Measurements from ENCODE around the gene ZNF579.
"Not testable (repeated sequence)": the region's sequence is repeated elsewhere in the genome, so short reads cannot be mapped to it uniquely, and the experiment has no call there.

DNA sequence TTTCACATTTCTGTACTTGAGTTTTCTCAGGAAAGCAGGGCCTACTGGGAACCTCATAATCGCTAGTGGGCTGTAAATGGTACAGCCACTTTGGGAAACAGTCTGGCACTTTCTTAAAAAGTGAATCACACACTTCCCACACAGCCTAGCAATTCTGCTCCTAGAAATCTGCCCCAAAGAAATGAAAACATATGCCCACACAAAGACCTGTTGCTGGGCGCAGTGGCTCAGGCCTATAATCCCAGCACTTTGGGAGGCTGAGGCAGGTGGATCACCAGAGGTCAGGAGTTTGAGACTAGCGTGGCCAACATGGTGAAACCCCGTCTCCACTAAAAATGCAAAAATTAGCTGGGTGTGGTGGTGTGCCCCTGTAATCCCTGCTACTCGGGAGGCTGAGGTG is 11.2 kb downstream of the ZNF579 start:
- TF ChIP-seq, protein P1, sequence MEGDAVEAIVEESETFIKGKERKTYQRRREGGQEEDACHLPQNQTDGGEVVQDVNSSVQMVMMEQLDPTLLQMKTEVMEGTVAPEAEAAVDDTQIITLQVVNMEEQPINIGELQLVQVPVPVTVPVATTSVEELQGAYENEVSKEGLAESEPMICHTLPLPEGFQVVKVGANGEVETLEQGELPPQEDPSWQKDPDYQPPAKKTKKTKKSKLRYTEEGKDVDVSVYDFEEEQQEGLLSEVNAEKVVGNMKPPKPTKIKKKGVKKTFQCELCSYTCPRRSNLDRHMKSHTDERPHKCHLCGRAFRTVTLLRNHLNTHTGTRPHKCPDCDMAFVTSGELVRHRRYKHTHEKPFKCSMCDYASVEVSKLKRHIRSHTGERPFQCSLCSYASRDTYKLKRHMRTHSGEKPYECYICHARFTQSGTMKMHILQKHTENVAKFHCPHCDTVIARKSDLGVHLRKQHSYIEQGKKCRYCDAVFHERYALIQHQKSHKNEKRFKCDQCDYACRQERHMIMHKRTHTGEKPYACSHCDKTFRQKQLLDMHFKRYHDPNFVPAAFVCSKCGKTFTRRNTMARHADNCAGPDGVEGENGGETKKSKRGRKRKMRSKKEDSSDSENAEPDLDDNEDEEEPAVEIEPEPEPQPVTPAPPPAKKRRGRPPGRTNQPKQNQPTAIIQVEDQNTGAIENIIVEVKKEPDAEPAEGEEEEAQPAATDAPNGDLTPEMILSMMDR (IDR thresholded peaks at IDR 0.05 in 8 of 11, conservative IDR thresholded peaks at IDR 0.05 in 3 of 11), result not testable (repeated sequence)
- TF ChIP-seq POLR2A (IDR thresholded peaks at IDR 0.05), result not testable (repeated sequence)
